H1 (cell line): ENCODE measurements around the gene CUL1. TPM values are rescaled to one million over a fixed set of nuclear protein-coding genes. Genes with fewer than 3 reads are reported as not detected.

ENCODE experiments used
- CTCF ChIA-PET: fragments of 300-600 bp; sonication (Branson Sonifier 250); formaldehyde crosslinking; loops from one replicate; lab custom pipeline; 2021; ENCODE audit not compliant: partially characterized antibody; lab: Charles Lee
- POLR2A ChIA-PET: fragments of 300-600 bp; sonication (Branson Sonifier 250); formaldehyde crosslinking; loops from one replicate; lab custom pipeline; 2021; ENCODE audit warnings: inconsistent platforms; ENCODE audit not compliant: partially characterized antibody; lab: Charles Lee
- DNase-seq, 2 experiments: peaks; one replicate each; pipeline versions ENCODE4 v3.0.0 to v3.0.0-alpha.2; 2010 to 2022; ENCODE audit warnings: low spot score in 2 of 2, low read depth in 1 of 2, mixed read lengths in 1 of 2
- FAIRE-seq: peaks from 2 replicates; lab custom pipeline; 2011; peaks lifted over from hg19 to GRCh38; lab: Jason Lieb, UNC
- H2AFZ ChIP-seq: 2 replicates; pipeline ENCODE4 v1.8.1; 2012; ENCODE audit warnings: low read length, inconsistent platforms
- H2AK5ac ChIP-seq: 2 replicates; pipeline ENCODE4 v1.6.1; 2013; ENCODE audit warnings: low read depth, low read length
- H2BK120ac ChIP-seq: replicated peaks from 2 replicates; pipeline ENCODE3; 2013; ENCODE audit warnings: low read depth, low read length, inconsistent platforms
- H2BK12ac ChIP-seq: 2 replicates; pipeline ENCODE4 v1.6.1; 2013; ENCODE audit warnings: low read depth, low read length
- H2BK15ac ChIP-seq: 2 replicates; pipeline ENCODE4 v1.6.1; 2013; ENCODE audit warnings: low read length
- H2BK20ac ChIP-seq: 2 replicates; pipeline ENCODE4 v1.6.1; 2013; ENCODE audit warnings: low read length
- H2BK5ac ChIP-seq: 2 replicates; pipeline ENCODE4 v1.6.1; 2013; ENCODE audit warnings: low read depth, low read length
- H3K14ac ChIP-seq: 2 replicates; pipeline ENCODE4 v1.6.1; 2013; ENCODE audit warnings: inconsistent platforms; ENCODE audit not compliant: insufficient read length
- H3K18ac ChIP-seq: 2 replicates; pipeline ENCODE4 v1.6.1; 2013; ENCODE audit warnings: low read length; ENCODE audit errors: extremely low read depth
- H3K23ac ChIP-seq: 2 replicates; pipeline ENCODE4 v1.6.1; 2013; ENCODE audit warnings: inconsistent platforms; ENCODE audit not compliant: insufficient read length
- H3K23me2 ChIP-seq: 2 replicates; pipeline ENCODE4 v1.6.1; 2013; ENCODE audit warnings: low read depth, low read length
- H3K27ac ChIP-seq: 2 replicates; pipeline ENCODE4 v1.6.1; 2011; ENCODE audit warnings: low read depth, low read length, inconsistent platforms
- H3K27me3 ChIP-seq, 4 experiments: replicated peaks in 1 of 4; 1 replicate in 1 of 4; 2 replicates in 3 of 4; pipeline versions ENCODE4 v1.6.1 to v1.8.1; 2011 to 2013; ENCODE audit warnings: low read length in 3 of 4, mild to moderate bottlenecking in 3 of 4, inconsistent platforms in 2 of 4, mixed read lengths in 2 of 4, moderate library complexity in 1 of 4; ENCODE audit not compliant: control insufficient read depth in 3 of 4, insufficient read depth in 3 of 4; ENCODE audit errors: extremely low read depth in 1 of 4
- H3K36me3 ChIP-seq, 4 experiments: 2 replicates each; pipeline versions ENCODE4 v1.6.1 to v1.8.1; 2011 to 2013; ENCODE audit warnings: mild to moderate bottlenecking in 4 of 4, low read length in 3 of 4, moderate library complexity in 2 of 4, control low read depth in 1 of 4, inconsistent platforms in 1 of 4; ENCODE audit not compliant: insufficient read depth in 4 of 4, control insufficient read depth in 2 of 4
- H3K4ac ChIP-seq: replicated peaks from 2 replicates; pipeline ENCODE3; 2013; ENCODE audit warnings: low read length, low read depth, mixed read lengths, inconsistent platforms; ENCODE audit not compliant: insufficient read length
- H3K4me1 ChIP-seq, 4 experiments: replicated peaks in 1 of 4; 1 replicate in 1 of 4; 2 replicates in 3 of 4; pipeline versions ENCODE4 v1.6.1 to v1.8.1; 2011 to 2013; ENCODE audit warnings: low read length in 3 of 4, inconsistent platforms in 2 of 4, mixed read lengths in 1 of 4; ENCODE audit not compliant: insufficient read depth in 4 of 4, control insufficient read depth in 3 of 4
- H3K4me2 ChIP-seq, 2 experiments: 2 replicates each; pipeline versions ENCODE4 v1.6.1 to v1.8.1; 2011 to 2013; ENCODE audit warnings: low read depth in 2 of 2, low read length in 2 of 2, control low read depth in 1 of 2, inconsistent platforms in 1 of 2, mild to moderate bottlenecking in 1 of 2; ENCODE audit not compliant: insufficient read depth in 1 of 2
- H3K4me3 ChIP-seq, 4 experiments: fragments of 200-600, 300-600 bp in 1 of 4; sonication (generic), shearing (Covaris generic), sonication (Bioruptor Twin) in 1 of 4; 2 replicates each; pipeline versions ENCODE4 v1.5.1 to v1.8.1; 2011 to 2016; ENCODE audit warnings: low read length in 4 of 4, low read depth in 3 of 4, control low read depth in 2 of 4, inconsistent platforms in 2 of 4, mild to moderate bottlenecking in 2 of 4, mixed read lengths in 1 of 4, moderate library complexity in 1 of 4; ENCODE audit not compliant: insufficient read depth in 2 of 4; ENCODE audit errors: extremely low read depth in 1 of 4
- H3K56ac ChIP-seq: replicated peaks from 2 replicates; pipeline ENCODE3; 2013; ENCODE audit warnings: low read depth, mild to moderate bottlenecking, mixed read lengths, low read length, inconsistent platforms; ENCODE audit not compliant: insufficient read length
- H3K79me1 ChIP-seq: 2 replicates; pipeline ENCODE4 v1.6.1; 2013; ENCODE audit warnings: low read depth, low read length, control low read depth
- H3K79me2 ChIP-seq, 2 experiments: 2 replicates each; pipeline versions ENCODE4 v1.6.1 to v1.8.1; 2012 to 2013; ENCODE audit warnings: low read length in 2 of 2, mild to moderate bottlenecking in 2 of 2, inconsistent platforms in 1 of 2; ENCODE audit not compliant: insufficient read depth in 2 of 2, control insufficient read depth in 1 of 2
- H3K9ac ChIP-seq, 4 experiments: replicated peaks in 1 of 4; 1 replicate in 1 of 4; 2 replicates in 3 of 4; pipeline versions ENCODE4 v1.6.1 to v1.8.1; 2011 to 2013; ENCODE audit warnings: low read depth in 3 of 4, low read length in 3 of 4, control low read depth in 2 of 4, mild to moderate bottlenecking in 2 of 4, moderate library complexity in 2 of 4, inconsistent platforms in 1 of 4; ENCODE audit errors: extremely low read depth in 1 of 4
- H3K9me3 ChIP-seq, 2 experiments: 2 replicates each; pipeline versions ENCODE4 v1.6.1 to v1.8.1; 2012 to 2013; ENCODE audit warnings: mild to moderate bottlenecking in 2 of 2, moderate library complexity in 2 of 2, control low read depth in 1 of 2, inconsistent platforms in 1 of 2, low read depth in 1 of 2, low read length in 1 of 2, mixed read lengths in 1 of 2; ENCODE audit not compliant: insufficient read depth in 2 of 2
- H4K20me1 ChIP-seq, 2 experiments: replicated peaks in 1 of 2; 2 replicates each; pipeline versions ENCODE3 to v1.8.1; 2011 to 2013; ENCODE audit warnings: inconsistent platforms in 2 of 2, low read length in 2 of 2, mild to moderate bottlenecking in 1 of 2; ENCODE audit not compliant: insufficient read depth in 2 of 2, control insufficient read depth in 1 of 2
- H4K5ac ChIP-seq: 2 replicates; pipeline ENCODE4 v1.6.1; 2013; ENCODE audit warnings: low read length, low read depth, mixed read lengths, inconsistent platforms; ENCODE audit not compliant: insufficient read length
- H4K8ac ChIP-seq: 2 replicates; pipeline ENCODE4 v1.8.0; 2013; ENCODE audit warnings: mild to moderate bottlenecking, moderate library complexity, low read length, inconsistent platforms; ENCODE audit not compliant: insufficient read depth; ENCODE audit errors: extremely low read depth
- H4K91ac ChIP-seq: replicated peaks from 2 replicates; pipeline ENCODE3; 2013; ENCODE audit warnings: low read length, mixed read lengths, inconsistent platforms; ENCODE audit not compliant: insufficient read length
- RAD21 ChIP-seq, 2 experiments: IDR thresholded peaks in 1 of 2; conservative IDR thresholded peaks in 1 of 2; 2 replicates each; pipeline ENCODE4 v1.6.1; 2011; ENCODE audit warnings: low read depth in 2 of 2, low read length in 2 of 2, improper control_type of control experiment in 1 of 2, inconsistent platforms in 1 of 2, mild to moderate bottlenecking in 1 of 2, moderate library complexity in 1 of 2
- ZNF274 ChIP-seq: IDR thresholded peaks from 2 replicates; pipeline ENCODE4 v1.7.0; 2012; ENCODE audit warnings: low read length, borderline replicate concordance; ENCODE audit errors: extremely low read depth
- WGBS, 2 experiments: shearing (Covaris generic) in 1 of 2; methylation state at CpG; one replicate each; pipeline versions ENCODE4 v1.1.6 to v1.1.7; 2013 to 2015; ENCODE audit warnings: low lambda C conversion rate in 2 of 2, mixed read lengths in 2 of 2, inconsistent platforms in 1 of 2, low coverage in 1 of 2, missing lambda C conversion rate in 1 of 2; ENCODE audit not compliant: insufficient replicate concordance in 2 of 2, insufficient coverage in 1 of 2, insufficient read length in 1 of 2; ENCODE audit errors: extremely low coverage in 1 of 2, missing lambda C conversion rate in 1 of 2; 5-methylcytosine and 5-hydroxymethylcytosine counted together
- polyA plus RNA-seq, 7 experiments: library from polyadenylated mRNA; depleted of rRNA in 3 of 7; stranded (reverse) in 5 of 7; unstranded in 2 of 7; fragments of >200 nt in 5 of 7; fragments of 200-250 nt in 2 of 7; gene quantifications; 1 replicate in 5 of 7; 2 replicates in 1 of 7; 4 replicates in 1 of 7; pipeline versions ENCODE4 v1.2.1 to v1.2.3, GENCODE V29; 2011 to 2013; ENCODE audit warnings: missing spikeins in 2 of 7, mixed read lengths in 2 of 7
- total RNA-seq: library from RNA; stranded (reverse); fragmentation: NEBNext Ultra II Directional; extraction: Animal tissue kit (Norgen Biotek cat#: 25700); gene quantifications from 2 replicates; pipeline ENCODE4 v1.2.1, GENCODE V29; 2021

The CUL1 gene
- total and polyA plus RNA-seq, 2 of the 8 experiments (the other 6 are each of a cell fraction or from before 2014, with no cell fraction given) = 33.0 to 77.3 TPM

- Histone ChIP-seq H3K79me1 (no peaks in the 10 kb centered on the region), H3K9me3 (no peaks in the 10 kb centered on the region), H3K18ac (no peak overlapping the region), H3K79me2 (no peaks in the 10 kb centered on the region), H3K23ac (no peak overlapping the region), H2BK5ac (no peak overlapping the region), H4K91ac (no peak overlapping the region), H4K20me1 (no peaks in the 10 kb centered on the region), H3K4ac (no peak overlapping the region), H3K9ac (no peak overlapping the region), H3K23me2 (no peaks in the 10 kb centered on the region), H3K27me3 (no peaks in the 10 kb centered on the region), H3K4me2 (no peak overlapping the region), H2BK15ac (no peak overlapping the region), H3K56ac (no peak overlapping the region), H4K8ac (no peak overlapping the region), H3K14ac (no peak overlapping the region), H2AFZ (no peak overlapping the region), H3K36me3 (peaks cover 7 to 75% (median 38%) of the 10 kb centered on the region in 4 experiments; a peak in 7 of 8 replicates), H3K27ac (peak overlapping the region; percentile 44; the same call in 1 of the 2 replicates), H2AK5ac (no peak overlapping the region), H3K4me3 (no peak overlapping the region), H4K5ac (no peak overlapping the region), H2BK20ac (no peak overlapping the region), H2BK12ac (no peak overlapping the region), H3K4me1 (peaks cover 0 to 2% (median 1%) of the 10 kb centered on the region in 4 experiments; a peak in 2 of 7 replicates), H2BK120ac (no peak overlapping the region)
- WGBS, 2 experiments = 83% methylated on average over 4 of the region's 4 CpGs; no CpG with 5 or more reads in 1 of the 2 experiments
- peak; percentile 9 to 29; a peak in 3 of 4 replicates for TF ChIP-seq RAD21 (IDR thresholded peaks at IDR 0.05 in 1 of 2, conservative IDR thresholded peaks at IDR 0.05 in 1 of 2; ENCODE audit: low read depth in 2 of 2, low read length in 2 of 2)
- TF ChIP-seq ZNF274 = no peak
- CTCF ChIA-PET = interaction anchor here (0.6 to 1.5 kb wide), 7 partner anchors 8 to 234 kb away, joined by 3 to 6 read pairs (median 3); no protein-coding TSS in a partner anchor
- FAIRE-seq = no peak
- no peak for DNase-seq
- POLR2A ChIA-PET = interaction anchor here (0.7 to 1.1 kb wide), 2 partner anchors 64 to 74 kb away, joined by 4 read pairs; partner anchors contain the start of gene EZH2
These were observed 111.2 kb downstream of the CUL1 start for GRCh38 chr7:148809856-148810255.
